Astrocyte (in vitro differentiated cells and primary cell): ENCODE results near the gene ADARB2.

ENCODE experiments used
- CTCF ChIP-seq: IDR thresholded peaks from 2 replicates; pipeline ENCODE4 v1.5.1; 2011; ENCODE audit warnings: low read depth, mild to moderate bottlenecking, inconsistent platforms, low read length, moderate library complexity; ENCODE audit not compliant: insufficient read depth
- EZH2 ChIP-seq: IDR thresholded peaks from 2 replicates; pipeline ENCODE4 v1.6.1; 2012; ENCODE audit warnings: mild to moderate bottlenecking, low read length, inconsistent platforms; ENCODE audit not compliant: insufficient read depth

GRCh38 chr10:1210667-1211066 lies 526.7 kb downstream of the ADARB2 start:
- no peak for TF ChIP-seq CTCF
- no peak for TF ChIP-seq EZH2
